Measurements from ENCODE around the gene COL6A1.

COL6A1 gene

GRCh38 chr21:45981151-45982091 lies at the start of gene COL6A1:
Gene COL6A1, plus strand, starts transcription at chr21:45981770. Its CDS starts 81 bp downstream, at chr21:45981851.
- DNase-seq: peak; percentile 66

- no peak for DNase-seq
Observed at GRCh38 chr21:45932922-45933502, 48.6 kb upstream of the COL6A1 start.

GRCh38 chr21:45934085-45934484 lies 47.5 kb upstream of the COL6A1 start:
- DNase-seq: no peak

- no peak for DNase-seq
Observed at GRCh38 chr21:45934554-45934953, 47.0 kb upstream of the COL6A1 start.

GRCh38 chr21:45935628-45936027 lies 45.9 kb upstream of the COL6A1 start:
- DNase-seq: no peak

GRCh38 chr21:45937721-45938452 lies 43.7 kb upstream of the COL6A1 start:
- DNase-seq: no peak

GRCh38 chr21:45938453-45938755 lies 43.2 kb upstream of the COL6A1 start:
- DNase-seq: no peak

GRCh38 chr21:45938811-45939520 lies 42.6 kb upstream of the COL6A1 start:
- DNase-seq: no peak

- DNase-seq: no peak
Observed at GRCh38 chr21:45939521-45940045, 42.0 kb upstream of the COL6A1 start.

GRCh38 chr21:45940091-45940490 lies 41.5 kb upstream of the COL6A1 start:
- DNase-seq: no peak

GRCh38 chr21:45940621-45941337 lies 40.8 kb upstream of the COL6A1 start:
- no peak for DNase-seq

GRCh38 chr21:45941338-45941710 lies 40.2 kb upstream of the COL6A1 start:
- no peak for DNase-seq

GRCh38 chr21:45941717-45942546 lies 39.6 kb upstream of the COL6A1 start:
- no peak for DNase-seq

GRCh38 chr21:45942755-45943629 lies 38.6 kb upstream of the COL6A1 start:
- no peak for DNase-seq

- DNase-seq: no peak
Observed at GRCh38 chr21:45943630-45944540, 37.7 kb upstream of the COL6A1 start.

- no peak for DNase-seq
Observed at GRCh38 chr21:45944601-45945000, 37.0 kb upstream of the COL6A1 start.

- no peak for DNase-seq
Observed at GRCh38 chr21:45945066-45945867, 36.3 kb upstream of the COL6A1 start.

- DNase-seq: no peak
Observed at GRCh38 chr21:45945868-45946210, 35.7 kb upstream of the COL6A1 start.
